ENCODE results near the gene MYO1D.

- TF ChIP-seq, protein P1, sequence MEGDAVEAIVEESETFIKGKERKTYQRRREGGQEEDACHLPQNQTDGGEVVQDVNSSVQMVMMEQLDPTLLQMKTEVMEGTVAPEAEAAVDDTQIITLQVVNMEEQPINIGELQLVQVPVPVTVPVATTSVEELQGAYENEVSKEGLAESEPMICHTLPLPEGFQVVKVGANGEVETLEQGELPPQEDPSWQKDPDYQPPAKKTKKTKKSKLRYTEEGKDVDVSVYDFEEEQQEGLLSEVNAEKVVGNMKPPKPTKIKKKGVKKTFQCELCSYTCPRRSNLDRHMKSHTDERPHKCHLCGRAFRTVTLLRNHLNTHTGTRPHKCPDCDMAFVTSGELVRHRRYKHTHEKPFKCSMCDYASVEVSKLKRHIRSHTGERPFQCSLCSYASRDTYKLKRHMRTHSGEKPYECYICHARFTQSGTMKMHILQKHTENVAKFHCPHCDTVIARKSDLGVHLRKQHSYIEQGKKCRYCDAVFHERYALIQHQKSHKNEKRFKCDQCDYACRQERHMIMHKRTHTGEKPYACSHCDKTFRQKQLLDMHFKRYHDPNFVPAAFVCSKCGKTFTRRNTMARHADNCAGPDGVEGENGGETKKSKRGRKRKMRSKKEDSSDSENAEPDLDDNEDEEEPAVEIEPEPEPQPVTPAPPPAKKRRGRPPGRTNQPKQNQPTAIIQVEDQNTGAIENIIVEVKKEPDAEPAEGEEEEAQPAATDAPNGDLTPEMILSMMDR (IDR thresholded peaks at IDR 0.05): no peak
- TF ChIP-seq EP300 (IDR thresholded peaks at IDR 0.05) (no peak), POLR2AphosphoS5 (IDR thresholded peaks at IDR 0.05) (no peak)
These were observed 225.8 kb downstream of the MYO1D start for GRCh38 chr17:32651084-32651483.
